ENCODE results near the gene AGBL4. TPM values are rescaled to one million over a fixed set of nuclear protein-coding genes. Genes with fewer than 3 reads are reported as not detected.

The AGBL4 gene
- total and polyA plus RNA-seq, 7 donors = 0.09 to 0.36 (median 0.16) TPM; not detected in 4

DNA sequence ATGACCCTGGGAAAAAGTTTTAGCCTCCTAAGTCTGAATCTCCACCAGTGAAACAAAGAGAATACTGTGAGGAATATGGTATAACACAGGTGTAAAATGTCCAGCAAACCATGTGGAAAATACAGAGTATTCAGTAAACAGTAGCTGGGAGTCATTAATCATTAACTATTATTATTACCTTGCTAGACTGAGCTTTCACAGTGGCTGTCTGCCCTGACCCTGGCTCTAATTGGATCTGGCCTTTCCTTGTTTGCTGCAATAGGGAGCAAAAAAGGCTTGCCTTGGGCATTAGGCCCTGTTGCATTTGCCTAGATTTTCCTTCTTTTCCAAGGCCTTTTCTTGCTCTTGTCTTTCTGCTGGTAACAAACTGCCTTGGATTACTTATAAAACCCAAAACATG is 1068.0 kb downstream of the AGBL4 start:
- TF ChIP-seq, protein P1, sequence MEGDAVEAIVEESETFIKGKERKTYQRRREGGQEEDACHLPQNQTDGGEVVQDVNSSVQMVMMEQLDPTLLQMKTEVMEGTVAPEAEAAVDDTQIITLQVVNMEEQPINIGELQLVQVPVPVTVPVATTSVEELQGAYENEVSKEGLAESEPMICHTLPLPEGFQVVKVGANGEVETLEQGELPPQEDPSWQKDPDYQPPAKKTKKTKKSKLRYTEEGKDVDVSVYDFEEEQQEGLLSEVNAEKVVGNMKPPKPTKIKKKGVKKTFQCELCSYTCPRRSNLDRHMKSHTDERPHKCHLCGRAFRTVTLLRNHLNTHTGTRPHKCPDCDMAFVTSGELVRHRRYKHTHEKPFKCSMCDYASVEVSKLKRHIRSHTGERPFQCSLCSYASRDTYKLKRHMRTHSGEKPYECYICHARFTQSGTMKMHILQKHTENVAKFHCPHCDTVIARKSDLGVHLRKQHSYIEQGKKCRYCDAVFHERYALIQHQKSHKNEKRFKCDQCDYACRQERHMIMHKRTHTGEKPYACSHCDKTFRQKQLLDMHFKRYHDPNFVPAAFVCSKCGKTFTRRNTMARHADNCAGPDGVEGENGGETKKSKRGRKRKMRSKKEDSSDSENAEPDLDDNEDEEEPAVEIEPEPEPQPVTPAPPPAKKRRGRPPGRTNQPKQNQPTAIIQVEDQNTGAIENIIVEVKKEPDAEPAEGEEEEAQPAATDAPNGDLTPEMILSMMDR (IDR thresholded peaks at IDR 0.05) = no peak
- TF ChIP-seq POLR2A (IDR thresholded peaks at IDR 0.05) = no peak
- Histone ChIP-seq H3K27ac (no peak overlapping the region), H3K27me3 (no peaks in the 10 kb centered on the region), H3K36me3 (no peaks in the 10 kb centered on the region), H3K4me1 (peaks cover 0 to 6% (median 2%) of the 10 kb centered on the region in 4 donors), H3K4me3 (no peak overlapping the region), H3K9me3 (no peaks in the 10 kb centered on the region)
- no peak for DNase-seq
- intact Hi-C loops (cut with DNase I) = no loop called here

GRCh38 chr1:48953617-48954016 is 1070.1 kb downstream of the AGBL4 start:
- Histone ChIP-seq H3K4me3 (no peak overlapping the region), H3K27me3 (no peaks in the 10 kb centered on the region), H3K36me3 (no peaks in the 10 kb centered on the region), H3K27ac (no peak overlapping the region), H3K4me1 (peaks cover 0 to 6% (median 2%) of the 10 kb centered on the region in 4 donors), H3K9me3 (no peaks in the 10 kb centered on the region)
- no peak for TF ChIP-seq POLR2A (IDR thresholded peaks at IDR 0.05)
- TF ChIP-seq POLR2AphosphoS5 (IDR thresholded peaks at IDR 0.05) = no peak
- no peak for TF ChIP-seq EP300 (IDR thresholded peaks at IDR 0.05)
- TF ChIP-seq, protein P1 (IDR thresholded peaks at IDR 0.05) = no peak
- no peak for DNase-seq
- 85 to 92% methylated on average over 3 of the region's 3 CpGs for WGBS, 2 donors
- intact Hi-C loops (cut with DNase I) = no loop called here

DNA sequence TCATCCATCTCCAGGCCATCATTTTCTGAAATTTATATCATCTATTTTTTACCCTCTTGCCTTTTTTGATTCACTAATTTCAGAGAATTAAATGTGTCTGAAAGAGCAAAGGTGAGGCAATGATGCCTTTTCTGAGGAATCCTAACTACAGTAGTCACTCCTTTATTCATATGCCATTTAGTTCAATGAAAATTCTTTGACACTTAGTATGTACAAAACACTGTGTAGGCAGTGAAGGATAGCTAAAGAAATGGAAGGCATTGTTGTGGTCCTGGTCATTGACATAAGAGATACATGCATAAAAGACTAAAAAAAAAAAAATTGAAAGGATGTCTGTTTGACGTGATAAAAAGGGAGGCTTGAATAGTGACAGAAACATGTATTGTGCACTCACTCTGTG is 1075.2 kb downstream of the AGBL4 start:
- Histone ChIP-seq H3K27me3 (no peaks in the 10 kb centered on the region), H3K4me3 (no peak overlapping the region), H3K36me3 (no peaks in the 10 kb centered on the region), H3K4me1 (peaks cover 0 to 5% (median 2%) of the 10 kb centered on the region in 4 donors), H3K9me3 (no peaks in the 10 kb centered on the region), H3K27ac (no peak overlapping the region)
- 72 to 83% methylated on average over 1 of the region's 1 CpG for WGBS, 2 donors
- TF ChIP-seq POLR2AphosphoS5 (IDR thresholded peaks at IDR 0.05) (no peak), POLR2A (IDR thresholded peaks at IDR 0.05) (no peak), EP300 (IDR thresholded peaks at IDR 0.05) (no peak)
- TF ChIP-seq, protein P1 (IDR thresholded peaks at IDR 0.05) = no peak
- DNase-seq = no peak
- intact Hi-C loops (cut with DNase I) = no loop called here

DNA sequence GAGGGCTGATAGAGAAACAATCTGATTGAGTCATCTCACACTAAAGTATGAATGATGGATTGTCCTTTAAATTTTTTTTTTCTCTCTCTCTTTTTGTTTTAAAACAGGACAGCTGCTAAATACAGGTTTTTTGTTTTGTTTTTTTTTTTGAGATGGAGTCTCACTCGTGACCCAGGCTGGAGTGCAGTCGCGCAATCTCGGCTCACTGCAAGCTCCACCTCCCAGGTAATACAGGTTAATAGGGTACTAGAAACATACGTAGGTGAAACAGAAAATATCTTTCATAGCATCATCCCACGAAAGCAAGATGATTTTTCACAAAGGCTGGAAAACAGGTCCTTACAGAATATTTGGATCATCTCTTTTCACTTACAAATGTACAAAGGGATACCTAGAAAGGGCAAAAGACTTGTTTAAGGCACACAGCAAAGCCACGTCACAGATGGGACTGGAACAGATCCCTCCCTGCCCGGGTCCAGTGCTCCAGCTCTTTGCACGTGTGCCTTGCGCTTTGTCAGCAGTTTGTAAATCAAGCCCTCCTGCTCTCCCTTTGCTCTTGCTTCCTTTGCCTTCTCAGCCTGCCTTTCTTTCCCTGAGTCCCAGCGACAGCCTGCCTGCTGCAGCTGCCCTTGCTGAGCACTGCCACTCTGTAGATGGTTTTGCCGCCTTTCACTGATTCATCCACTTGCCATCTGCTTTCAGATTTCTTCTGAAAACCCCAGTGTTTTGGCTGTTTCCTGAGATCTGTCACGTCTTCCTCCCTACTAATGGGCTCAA is 1075.8 kb downstream of the AGBL4 start:
- Histone ChIP-seq H3K4me3 (no peak overlapping the region), H3K4me1 (peaks cover 0 to 12% (median 7%) of the 10 kb centered on the region in 4 donors), H3K27ac (no peak overlapping the region), H3K9me3 (no peaks in the 10 kb centered on the region), H3K36me3 (no peaks in the 10 kb centered on the region), H3K27me3 (no peaks in the 10 kb centered on the region)
- WGBS, 2 donors = 45 to 51% methylated on average over 13 of the region's 13 CpGs
- no peak for DNase-seq
- intact Hi-C loops (cut with DNase I) = no loop called here
- TF ChIP-seq, protein P1 (IDR thresholded peaks at IDR 0.05) = no peak
- TF ChIP-seq POLR2A (IDR thresholded peaks at IDR 0.05) (no peak), POLR2AphosphoS5 (IDR thresholded peaks at IDR 0.05) (no peak), EP300 (IDR thresholded peaks at IDR 0.05) (no peak)

GRCh38 chr1:48946070-48946469 is 1077.7 kb downstream of the AGBL4 start:
- Histone ChIP-seq H3K9me3 (no peaks in the 10 kb centered on the region), H3K4me1 (peaks cover 0 to 14% (median 9%) of the 10 kb centered on the region in 4 donors), H3K4me3 (no peak overlapping the region), H3K27ac (no peak overlapping the region), H3K27me3 (no peaks in the 10 kb centered on the region), H3K36me3 (no peaks in the 10 kb centered on the region)
- intact Hi-C loops (cut with DNase I) = no loop called here
- no peak for DNase-seq
- TF ChIP-seq, protein P1 (IDR thresholded peaks at IDR 0.05) = no peak
- no peak for TF ChIP-seq EP300 (IDR thresholded peaks at IDR 0.05)
- no peak for TF ChIP-seq POLR2A (IDR thresholded peaks at IDR 0.05)
- TF ChIP-seq POLR2AphosphoS5 (IDR thresholded peaks at IDR 0.05) = no peak
- WGBS, 2 donors = 75 to 87% methylated on average over 2 of the region's 2 CpGs
